Measurements from ENCODE around the gene PEX11B.

GRCh38 chr1:145889722-145890121, 28.8 kb downstream of the PEX11B start:
- TF ChIP-seq CTCF (IDR thresholded peaks at IDR 0.05), result no peak
- no peak for TF ChIP-seq POLR2AphosphoS5 (IDR thresholded peaks at IDR 0.05)
